HG03558 (cell line): Measurements from ENCODE around the gene MEAF6.
"Not testable (repeated sequence)": the region's sequence is repeated elsewhere in the genome, so short reads cannot be mapped to it uniquely, and the experiment has no call there.

Source experiments
- ATAC-seq: cut with Tn5 transposase; IDR thresholded peaks from one replicate; pipeline ENCODE4 v1.9.1; 2021; ENCODE audit warnings: moderate number of reproducible peaks; ENCODE audit not compliant: unreplicated experiment; ENCODE audit errors: extremely low read depth

Gene MEAF6

GRCh38 chr1:37532418-37533156, 18.0 kb upstream of the MEAF6 start:
- not testable (repeated sequence) for ATAC-seq

- not testable (repeated sequence) for ATAC-seq
Measured at GRCh38 chr1:37529888-37530287, 15.3 kb upstream of the MEAF6 start.

- ATAC-seq = no peak
Measured at GRCh38 chr1:37519613-37520012, 5.0 kb upstream of the MEAF6 start.

- ATAC-seq = not testable (repeated sequence)
Measured at GRCh38 chr1:37518929-37519328, 4.4 kb upstream of the MEAF6 start.

- ATAC-seq = not testable (repeated sequence)
Measured at GRCh38 chr1:37518241-37518640, 3.7 kb upstream of the MEAF6 start.

GRCh38 chr1:37517569-37517968, 3.0 kb upstream of the MEAF6 start:
- no peak for ATAC-seq

- no peak for ATAC-seq
Measured at GRCh38 chr1:37515185-37516034, 844 bp upstream of the MEAF6 start.

- no peak for ATAC-seq
Measured at GRCh38 chr1:37513795-37514349, 694 bp downstream of the MEAF6 start.

GRCh38 chr1:37509181-37509580, 5.4 kb downstream of the MEAF6 start:
- ATAC-seq = no peak

GRCh38 chr1:37506740-37507139, 7.8 kb downstream of the MEAF6 start:
- ATAC-seq = no peak

- ATAC-seq = not testable (repeated sequence)
Measured at GRCh38 chr1:37502791-37503190, 11.8 kb downstream of the MEAF6 start.

- no peak for ATAC-seq
Measured at GRCh38 chr1:37502104-37502503, 12.5 kb downstream of the MEAF6 start.

- no peak for ATAC-seq
Measured at GRCh38 chr1:37501661-37502060, 12.9 kb downstream of the MEAF6 start.

GRCh38 chr1:37498872-37499617, 15.5 kb downstream of the MEAF6 start:
- no peak for ATAC-seq

GRCh38 chr1:37497832-37498231, 16.7 kb downstream of the MEAF6 start:
- no peak for ATAC-seq

GRCh38 chr1:37495875-37496274, 18.7 kb downstream of the MEAF6 start:
- ATAC-seq = no peak

- no peak for ATAC-seq
Measured at GRCh38 chr1:37493336-37494098, 21.0 kb downstream of the MEAF6 start.

GRCh38 chr1:37487619-37487984, 27.0 kb downstream of the MEAF6 start:
- no peak for ATAC-seq

GRCh38 chr1:37486680-37487618, 27.6 kb downstream of the MEAF6 start:
- ATAC-seq = no peak
